GM18498 (cell line): ENCODE data around the gene HOXD9.

Experiments
- ATAC-seq: cut with Tn5 transposase; IDR thresholded peaks from one replicate; pipeline ENCODE4 v1.9.1; 2021; ENCODE audit warnings: mild to moderate bottlenecking, moderate library complexity; ENCODE audit not compliant: unreplicated experiment

HOXD9 gene

DNA sequence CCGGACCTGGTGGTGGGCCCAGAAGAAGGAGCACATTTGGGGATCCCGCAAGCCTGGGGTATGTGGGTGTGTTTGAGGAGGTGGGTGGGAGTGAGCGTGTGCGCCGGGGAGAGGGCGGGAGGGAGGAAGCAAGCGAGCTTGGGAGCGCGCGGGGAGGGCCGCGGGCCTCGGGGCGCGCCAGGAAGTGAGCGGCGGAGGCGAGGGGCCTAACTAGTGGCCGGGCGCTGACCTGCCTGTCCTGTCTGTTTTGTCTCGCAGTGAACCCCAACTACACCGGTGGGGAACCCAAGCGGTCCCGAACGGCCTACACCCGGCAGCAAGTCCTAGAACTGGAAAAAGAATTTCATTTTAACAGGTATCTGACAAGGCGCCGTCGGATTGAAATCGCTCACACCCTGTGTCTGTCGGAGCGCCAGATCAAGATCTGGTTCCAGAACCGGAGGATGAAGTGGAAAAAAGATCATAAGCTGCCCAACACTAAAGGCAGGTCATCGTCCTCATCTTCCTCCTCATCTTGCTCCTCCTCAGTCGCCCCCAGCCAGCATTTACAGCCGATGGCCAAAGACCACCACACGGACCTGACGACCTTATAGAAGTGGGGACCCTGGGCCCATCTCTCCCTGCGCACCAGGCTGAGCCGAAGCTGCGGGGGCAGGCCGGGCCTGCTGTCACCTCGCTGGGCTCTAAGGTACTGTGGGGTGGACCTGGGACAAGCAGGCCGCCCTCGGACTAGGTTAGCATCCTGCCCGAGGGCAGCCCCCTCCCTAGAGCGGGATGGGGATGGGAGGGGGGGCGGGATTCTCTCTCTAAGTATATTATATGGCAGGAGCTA is 30.0 kb downstream of the HOXD9 start:
- ATAC-seq: no peak

DNA sequence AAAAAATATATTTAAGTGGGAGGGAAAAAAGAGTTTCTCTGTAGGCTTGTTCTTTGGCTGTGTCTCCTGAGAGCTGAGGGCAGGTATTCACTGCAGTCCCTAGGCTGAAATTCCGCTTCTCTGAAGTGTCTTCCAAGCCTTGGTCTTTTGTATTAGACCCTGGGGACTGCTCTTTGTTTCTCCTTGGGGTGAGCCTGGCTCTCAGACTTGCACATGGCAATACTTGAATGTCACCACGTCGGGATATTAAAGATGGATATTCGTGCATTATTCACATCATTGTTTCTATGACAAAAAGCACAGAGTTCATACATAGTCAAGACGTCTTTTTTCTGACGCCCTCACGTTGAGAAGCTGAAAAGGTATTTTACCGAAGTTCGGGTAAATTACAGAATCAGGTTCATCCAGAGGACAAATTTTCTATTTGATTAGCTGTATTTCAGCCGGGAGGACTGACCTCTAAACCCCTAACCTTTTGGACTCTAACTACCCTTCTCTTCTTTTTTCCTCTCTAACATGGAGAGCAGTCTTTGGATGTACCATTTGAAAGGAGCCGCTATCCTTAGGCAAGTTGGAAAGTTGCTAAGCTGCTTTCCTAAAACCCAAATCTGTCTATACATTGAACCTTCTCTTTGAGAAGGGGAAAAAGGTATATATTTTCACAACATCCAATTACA is 32.2 kb downstream of the HOXD9 start:
- no peak for ATAC-seq

DNA sequence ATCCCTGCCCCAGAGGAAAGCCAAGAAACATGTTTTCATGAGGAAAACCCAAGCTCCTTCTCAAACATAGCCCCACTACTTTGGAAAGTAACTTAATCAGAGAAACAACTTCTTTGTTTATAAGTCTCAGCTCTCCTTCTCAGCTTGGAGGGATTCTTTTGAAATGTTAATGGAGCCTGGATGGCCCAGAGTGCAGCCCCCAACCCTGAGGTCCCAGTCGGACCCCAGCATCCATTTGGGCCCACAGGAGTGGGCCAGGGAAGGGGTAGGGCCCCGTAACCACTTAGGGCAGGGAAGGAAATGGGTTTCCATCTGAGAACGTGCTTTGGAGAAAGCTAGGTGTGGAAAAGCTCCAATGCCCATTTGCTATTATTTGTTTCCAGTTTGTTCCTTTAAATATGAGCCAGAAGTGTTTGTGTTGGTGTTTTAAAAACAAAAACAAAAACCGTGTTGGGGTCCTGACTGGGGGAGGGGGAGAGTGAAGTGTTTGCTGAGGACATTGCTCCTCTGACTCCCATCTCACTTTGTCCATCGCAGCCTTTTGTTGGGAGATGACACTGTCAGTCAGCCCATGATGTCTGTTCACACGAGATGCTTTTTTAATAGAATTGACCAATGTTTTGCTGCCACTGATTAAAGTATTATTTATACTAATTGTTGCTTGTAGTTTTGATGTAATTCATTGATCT is 33.0 kb downstream of the HOXD9 start:
- ATAC-seq: no peak

DNA sequence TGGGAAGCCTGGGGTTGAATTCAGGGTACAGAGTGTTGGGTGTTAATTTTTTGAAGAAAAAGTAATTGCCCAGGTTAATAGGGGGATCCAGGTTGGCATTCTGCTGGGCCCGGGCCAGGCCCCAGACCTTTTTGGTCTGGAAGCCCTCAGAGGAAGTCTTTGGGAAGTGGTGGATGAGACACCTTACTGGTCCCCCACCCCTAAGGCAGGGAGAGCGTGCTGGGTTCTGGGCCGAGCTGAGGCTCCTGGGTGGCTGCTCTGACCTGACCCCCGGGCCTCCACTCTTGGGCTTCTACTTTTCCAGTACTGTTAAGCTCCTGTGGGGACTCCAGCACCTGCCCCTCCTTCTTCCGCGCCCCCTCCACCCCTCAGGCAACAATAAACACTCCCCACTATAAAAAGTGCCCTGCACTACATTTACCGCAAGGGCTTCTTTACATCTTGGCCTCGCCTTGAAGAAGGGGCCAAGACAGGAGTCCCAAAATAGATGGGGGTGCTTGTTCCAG is 33.8 kb downstream of the HOXD9 start:
- ATAC-seq: no peak

GRCh38 chr2:176156807-176157498 is 34.4 kb downstream of the HOXD9 start, which contains the start of gene HOXD3:
Gene HOXD3 (plus strand): TSS chr2:176157307. CDS start chr2:176169115, 11,808 bp downstream.
- no peak for ATAC-seq

GRCh38 chr2:176157499-176158185 is 35.1 kb downstream of the HOXD9 start:
- ATAC-seq: no peak

GRCh38 chr2:176158186-176158591 is 35.7 kb downstream of the HOXD9 start:
- no peak for ATAC-seq

GRCh38 chr2:176158855-176159662 is 36.5 kb downstream of the HOXD9 start:
- ATAC-seq: no peak

DNA sequence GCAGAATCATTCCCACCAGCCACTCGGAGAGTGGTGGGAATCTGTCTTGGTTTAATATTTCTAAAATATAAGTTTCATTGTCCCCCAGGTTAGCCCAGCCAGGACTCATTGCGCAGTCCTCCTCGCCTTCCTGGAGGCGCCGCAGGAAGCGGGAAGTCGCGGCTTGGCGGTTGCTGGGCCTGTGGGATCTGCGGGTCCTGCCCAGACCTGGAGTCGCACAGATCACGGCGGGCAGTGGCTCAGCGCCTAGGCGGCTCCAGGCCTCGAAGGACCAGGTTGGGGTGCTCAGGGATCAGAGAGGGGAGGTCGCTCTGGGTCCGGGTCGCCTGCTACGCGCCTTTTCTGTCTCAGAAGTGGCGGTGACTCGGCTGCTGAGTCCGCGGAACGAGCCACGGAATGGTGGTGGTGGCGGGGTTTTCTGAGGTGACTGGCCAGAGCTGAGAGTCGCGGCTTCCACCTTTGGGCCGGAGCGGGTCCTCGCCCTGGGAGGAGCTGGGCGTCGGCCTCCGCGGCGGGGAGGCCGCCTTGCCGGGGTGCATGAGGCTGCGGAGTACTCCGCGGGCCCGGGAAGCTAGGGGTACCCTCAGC is 37.2 kb downstream of the HOXD9 start:
- ATAC-seq: no peak

- ATAC-seq: no peak
These were observed 37.9 kb downstream of the HOXD9 start for GRCh38 chr2:176160251-176160985.

DNA sequence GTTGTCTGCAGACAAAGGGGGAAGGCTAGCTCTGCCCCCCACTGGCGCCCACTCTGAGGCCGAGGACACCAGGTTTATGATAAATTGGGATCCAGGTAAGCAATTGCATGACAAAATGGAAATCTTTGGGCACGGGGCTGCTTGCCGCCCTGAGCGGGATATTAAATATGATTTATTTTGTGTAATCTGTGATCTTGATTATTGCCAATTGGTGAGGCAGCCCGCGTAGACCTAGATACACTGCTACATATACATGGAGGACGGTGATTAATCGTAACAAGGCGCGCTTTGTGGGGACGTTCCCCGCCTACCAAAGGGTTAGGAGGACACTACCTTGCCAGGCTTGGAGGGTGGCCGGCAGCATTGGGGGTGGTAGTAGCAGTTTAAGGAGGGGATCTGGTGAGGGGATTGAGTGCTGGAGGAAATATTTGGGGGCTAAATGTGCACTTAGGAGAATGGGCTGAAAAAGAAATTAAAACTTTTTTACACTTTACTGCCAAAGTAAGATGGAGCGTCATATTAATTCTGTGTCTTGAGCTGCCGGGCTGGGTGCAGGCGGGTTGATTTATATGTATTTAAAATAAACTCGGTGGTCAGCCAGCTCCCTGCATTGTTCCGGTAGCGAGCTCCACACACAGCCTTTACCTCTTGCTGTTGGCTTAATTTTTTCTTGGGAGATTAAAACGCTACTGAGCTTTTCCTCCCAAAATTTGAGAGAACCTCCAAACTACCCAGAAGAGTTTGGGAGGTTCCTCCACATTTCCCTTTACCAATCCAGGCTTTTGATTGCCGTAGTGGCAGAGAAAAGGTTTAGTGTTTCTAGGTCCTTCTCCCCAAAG is 38.7 kb downstream of the HOXD9 start:
- ATAC-seq: no peak

DNA sequence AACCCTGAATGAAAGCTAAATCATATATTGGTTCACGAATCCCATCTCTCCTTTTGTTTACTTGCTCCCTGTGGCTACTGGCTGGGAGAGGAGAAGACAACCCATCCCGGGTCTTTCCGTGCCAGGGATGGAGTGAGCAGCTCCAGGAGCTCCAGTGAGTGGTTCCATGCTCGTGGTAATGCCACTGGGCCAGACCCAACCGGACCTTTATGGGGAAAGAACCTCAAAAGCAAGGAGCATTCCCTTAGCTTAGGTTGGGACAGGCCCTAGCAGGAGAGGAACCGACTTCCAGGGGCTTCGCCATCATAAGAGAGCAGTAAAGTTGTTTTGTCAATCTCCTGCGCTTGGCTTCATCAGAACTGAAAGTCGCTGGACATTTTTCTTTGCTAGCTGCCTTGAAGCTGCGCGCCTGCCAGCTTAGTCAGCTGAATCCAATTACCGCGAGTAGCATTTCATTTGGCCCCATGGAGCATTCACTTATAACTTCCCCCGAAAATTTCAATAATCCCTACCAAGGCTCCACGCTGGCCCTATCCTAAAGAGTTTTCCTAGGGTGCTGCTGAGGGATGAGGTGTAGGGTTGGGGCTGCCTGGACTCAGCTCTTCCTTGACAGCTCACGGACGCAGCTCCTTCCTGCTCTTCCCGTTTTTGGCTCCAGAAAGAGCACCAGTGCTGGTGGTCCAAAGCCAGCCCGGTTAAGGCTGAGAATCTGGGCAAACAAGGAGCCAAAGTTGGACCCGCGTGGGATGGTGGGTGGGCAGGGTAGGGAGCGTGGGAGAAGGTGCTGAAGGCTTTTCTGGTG is 39.5 kb downstream of the HOXD9 start:
- ATAC-seq: no peak

- no peak for ATAC-seq
These were observed 40.6 kb downstream of the HOXD9 start for GRCh38 chr2:176162911-176163671.

GRCh38 chr2:176163672-176164056 is 41.1 kb downstream of the HOXD9 start:
- ATAC-seq: no peak

DNA sequence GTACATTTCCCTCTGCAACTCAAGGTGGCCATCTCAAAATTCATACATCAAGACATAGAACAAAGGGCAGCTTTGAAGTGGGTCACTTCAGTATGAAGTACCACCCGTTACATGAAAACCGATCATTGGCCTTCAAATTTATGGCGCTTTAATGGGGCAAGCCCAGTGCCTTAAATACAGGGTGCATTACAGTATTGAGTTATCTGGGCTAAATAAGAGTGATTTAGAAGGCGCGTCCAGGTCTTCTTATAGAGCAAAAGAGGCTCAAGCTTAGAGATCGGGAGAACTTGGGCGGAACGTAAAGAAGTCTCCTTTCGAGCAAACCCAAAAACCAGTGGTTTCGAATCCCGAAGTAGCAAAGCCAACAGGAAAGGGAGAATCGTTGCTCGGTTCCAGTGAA is 41.7 kb downstream of the HOXD9 start:
- no peak for ATAC-seq
